Ovary (tissue), 9 donors: Measurements from ENCODE around the gene ALKBH1. TPM values are rescaled to one million over a fixed set of nuclear protein-coding genes. Genes with fewer than 3 reads are reported as not detected.

ENCODE experiments used
- DNase-seq, 5 donors: peaks; one replicate each; pipeline ENCODE4 v3.0.0-alpha.2; 2019 to 2020
- H3K27ac ChIP-seq, 2 donors: fragments of 200-600 bp; one replicate each; pipeline versions ENCODE4 v1.5.1 to v1.8.0; 2019 to 2022
- H3K27me3 ChIP-seq: fragments of 200-600 bp; one replicate; pipeline ENCODE4 v1.8.0; 2022
- H3K36me3 ChIP-seq: fragments of 200-600 bp; sonication (generic); one replicate; pipeline ENCODE4 v1.5.1; 2019
- H3K4me1 ChIP-seq: one replicate; pipeline ENCODE4 v1.8.1; 2013; ENCODE audit warnings: mild to moderate bottlenecking, moderate library complexity; ENCODE audit not compliant: insufficient read depth
- H3K4me3 ChIP-seq: fragments of 200-600 bp; sonication (generic); one replicate; pipeline ENCODE4 v1.5.1; 2017
- H3K9me3 ChIP-seq, 2 donors: fragments of 200-600 bp in 1 of 2; sonication (generic) in 1 of 2; one replicate each; pipeline versions ENCODE4 v1.5.1 to v1.8.1; 2013 to 2019; ENCODE audit warnings: mild to moderate bottlenecking in 1 of 2, moderate library complexity in 1 of 2
- EP300 ChIP-seq: sonication (generic); formaldehyde crosslinking; IDR thresholded peaks from one replicate; pipeline ENCODE4 v1.6.1; 2017; ENCODE audit warnings: antibody characterized with exemption
- POLR2A ChIP-seq: fragments of 450-650 bp; IDR thresholded peaks from one replicate; pipeline ENCODE4 v1.6.1; 2017; ENCODE audit warnings: antibody characterized with exemption, mild to moderate bottlenecking, moderate library complexity
- WGBS, 3 donors: extraction: QIAGEN DNeasy Blood & Tissue Kit in 1 of 3; methylation state at CpG; one replicate each; pipeline versions ENCODE4 v1.1.5 to v1.1.7; 2013 to 2017; 5-methylcytosine and 5-hydroxymethylcytosine counted together
- intact Hi-C, 4 donors: fragments of 100-400 bp; cut with DNase I; formaldehyde crosslinking; loops; one replicate each; pipeline versions ENCODE4 v1.11.0 to v1.15.1; 2022 to 2023
- polyA plus RNA-seq, 2 donors: library from polyadenylated mRNA; stranded (reverse); fragments of 200-250 nt in 1 of 2; fragments of 350-450 nt in 1 of 2; fragmentation: Illumina TruSeq in 1 of 2; extraction: RNeasy Lipid Tissue Mini Kit (QIAGEN cat#74804) in 1 of 2; gene quantifications; one replicate each; pipeline ENCODE4 v1.2.3, GENCODE V29; 2013 to 2014
- total RNA-seq, 7 donors: library from RNA; depleted of rRNA in 2 of 7; stranded (reverse); fragments of >200 nt in 2 of 7; fragmentation: NEBNext Ultra II Directional in 3 of 7; extraction: Animal tissue kit (Norgen Biotek cat#: 25700) in 3 of 7; gene quantifications; one replicate each; pipeline versions ENCODE4 v1.1.0 to v1.2.4, GENCODE V29; 2016 to 2023
- TF ChIP-seq, protein P1 (sequence below), 3 donors: fragments of 450-650 bp in 2 of 3; fragments of 200-600 bp in 1 of 3; IDR thresholded peaks; one replicate each; pipeline versions ENCODE4 v1.5.1 to v1.8.0; 2016 to 2022; ENCODE audit warnings: antibody characterized with exemption in 3 of 3, mild to moderate bottlenecking in 1 of 3
- donor health status: DM: no; HTN: no; CAD: no; lungs with moderate emphysema.
- donor health status: DM: no; HTN: no; CAD: no.
- donor health status: Bipolar disorder and iron deficiency.
- donor health status: DM: yes; HTN: yes; CAD: no.
- donor health status: DM: no; HTN: no; CAD: no.
- donor health status: DM: yes; HTN: yes; CAD: no.

ALKBH1 gene
- total and polyA plus RNA-seq, 9 donors: 8.4 to 13.3 (median 10.8) TPM

- 63 to 75% (median 63%) methylated on average over 4 of the region's 4 CpGs for WGBS, 3 donors
- H3K27ac ChIP-seq: no peak overlapping the region
- H3K27me3 ChIP-seq: no peaks in the 10 kb centered on the region
- H3K4me3 ChIP-seq: no peak overlapping the region
- H3K4me1 ChIP-seq: no peaks in the 10 kb centered on the region
- H3K9me3 ChIP-seq: no peaks in the 10 kb centered on the region
- DNase-seq: no peak
- TF ChIP-seq, protein P1, sequence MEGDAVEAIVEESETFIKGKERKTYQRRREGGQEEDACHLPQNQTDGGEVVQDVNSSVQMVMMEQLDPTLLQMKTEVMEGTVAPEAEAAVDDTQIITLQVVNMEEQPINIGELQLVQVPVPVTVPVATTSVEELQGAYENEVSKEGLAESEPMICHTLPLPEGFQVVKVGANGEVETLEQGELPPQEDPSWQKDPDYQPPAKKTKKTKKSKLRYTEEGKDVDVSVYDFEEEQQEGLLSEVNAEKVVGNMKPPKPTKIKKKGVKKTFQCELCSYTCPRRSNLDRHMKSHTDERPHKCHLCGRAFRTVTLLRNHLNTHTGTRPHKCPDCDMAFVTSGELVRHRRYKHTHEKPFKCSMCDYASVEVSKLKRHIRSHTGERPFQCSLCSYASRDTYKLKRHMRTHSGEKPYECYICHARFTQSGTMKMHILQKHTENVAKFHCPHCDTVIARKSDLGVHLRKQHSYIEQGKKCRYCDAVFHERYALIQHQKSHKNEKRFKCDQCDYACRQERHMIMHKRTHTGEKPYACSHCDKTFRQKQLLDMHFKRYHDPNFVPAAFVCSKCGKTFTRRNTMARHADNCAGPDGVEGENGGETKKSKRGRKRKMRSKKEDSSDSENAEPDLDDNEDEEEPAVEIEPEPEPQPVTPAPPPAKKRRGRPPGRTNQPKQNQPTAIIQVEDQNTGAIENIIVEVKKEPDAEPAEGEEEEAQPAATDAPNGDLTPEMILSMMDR (IDR thresholded peaks at IDR 0.05): no peak
- TF ChIP-seq POLR2A: no peak
- TF ChIP-seq EP300: no peak
- no peaks in the 10 kb centered on the region for H3K36me3 ChIP-seq
- intact Hi-C loops: no loop called here
Observed at GRCh38 chr14:77746064-77746702, 38.4 kb upstream of the ALKBH1 start.

DNA sequence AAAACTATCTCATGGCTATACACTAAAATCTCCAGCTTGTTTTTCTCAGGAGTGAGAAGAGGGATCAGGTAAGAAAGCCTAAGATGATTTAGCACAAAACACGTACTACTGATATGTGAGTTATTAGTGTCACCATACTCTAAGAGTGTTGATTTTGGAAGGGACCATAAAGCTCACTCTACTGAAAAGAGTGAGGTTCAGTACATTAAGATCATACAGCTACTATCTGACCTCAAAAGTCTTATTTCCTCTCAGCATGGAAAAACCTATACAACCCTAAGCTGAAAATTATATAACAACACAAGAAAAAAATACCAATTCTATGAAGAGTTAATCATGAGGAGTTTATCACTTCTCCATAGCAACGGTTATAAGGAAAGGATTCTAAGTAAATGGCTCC lies 33.6 kb upstream of the ALKBH1 start:
- TF ChIP-seq EP300: no peak
- TF ChIP-seq, protein P1 (IDR thresholded peaks at IDR 0.05): no peak
- no peak for TF ChIP-seq POLR2A
- no peaks in the 10 kb centered on the region for H3K27me3 ChIP-seq
- H3K27ac ChIP-seq: no peak overlapping the region
- no peaks in the 10 kb centered on the region for H3K36me3 ChIP-seq
- no peaks in the 10 kb centered on the region for H3K9me3 ChIP-seq
- DNase-seq: no peak
- intact Hi-C loops: no loop called here
- H3K4me1 ChIP-seq: no peaks in the 10 kb centered on the region
- no peak overlapping the region for H3K4me3 ChIP-seq
- 78 to 82% (median 80%) methylated on average over 2 of the region's 2 CpGs for WGBS, 3 donors

DNA sequence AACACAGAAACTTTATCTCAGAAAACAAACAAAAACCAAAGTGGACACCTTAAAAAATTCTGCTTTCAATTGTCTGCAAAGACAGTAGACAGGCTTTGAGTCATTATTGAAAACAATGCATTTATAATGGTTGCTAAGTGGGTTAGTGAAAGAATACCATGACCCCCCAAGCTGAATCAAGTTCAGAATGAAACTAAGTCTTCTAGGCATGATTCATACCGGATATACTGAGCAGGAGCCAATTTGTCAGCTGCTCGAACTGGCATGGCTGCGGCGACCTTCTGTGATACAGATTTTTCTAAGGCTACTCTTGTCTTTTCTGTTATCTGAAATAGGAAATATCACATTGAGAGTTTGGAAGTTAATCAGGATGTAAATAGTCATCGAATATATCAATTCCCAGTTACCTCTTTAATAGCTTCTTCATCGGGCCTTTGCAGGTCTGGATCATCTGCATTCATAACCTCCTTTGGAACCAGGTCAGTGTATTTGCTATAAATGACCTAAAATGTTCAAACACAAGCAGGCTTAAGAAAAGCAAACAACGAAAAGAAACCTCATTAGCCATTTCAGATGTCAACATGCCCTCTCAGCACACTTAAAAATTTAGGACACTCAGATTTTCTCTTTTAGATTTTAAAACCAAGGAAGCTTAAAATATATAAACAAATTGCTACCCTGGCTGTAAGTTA lies 30.9 kb upstream of the ALKBH1 start:
- WGBS, 3 donors: 6 to 38% (median 8%) methylated on average over 7 of the region's 7 CpGs
- Histone ChIP-seq H3K9me3 (no peaks in the 10 kb centered on the region), H3K4me3 (no peak overlapping the region), H3K27me3 (no peaks in the 10 kb centered on the region), H3K36me3 (no peaks in the 10 kb centered on the region), H3K27ac (no peak overlapping the region), H3K4me1 (no peaks in the 10 kb centered on the region)
- intact Hi-C loops: no loop called here
- TF ChIP-seq POLR2A (no peak), EP300 (no peak)
- TF ChIP-seq, protein P1 (IDR thresholded peaks at IDR 0.05): no peak
- peak in 1 of 5 donors; percentile 42 for DNase-seq

- H3K9me3 ChIP-seq: no peaks in the 10 kb centered on the region
- no peak overlapping the region for H3K4me3 ChIP-seq
- TF ChIP-seq, protein P1 (IDR thresholded peaks at IDR 0.05): no peak
- no peak for TF ChIP-seq POLR2A
- TF ChIP-seq EP300: no peak
- H3K27me3 ChIP-seq: no peaks in the 10 kb centered on the region
- intact Hi-C loops: no loop called here
- H3K36me3 ChIP-seq: no peaks in the 10 kb centered on the region
- DNase-seq: no peak
- no peak overlapping the region for H3K27ac ChIP-seq
- no peaks in the 10 kb centered on the region for H3K4me1 ChIP-seq
- WGBS, 3 donors: 42 to 52% (median 43%) methylated on average over 3 of the region's 3 CpGs
Observed at GRCh38 chr14:77730976-77731497, 23.2 kb upstream of the ALKBH1 start.
